ENCODE data around the gene NEK2.
"Not testable (repeated sequence)": the region's sequence is repeated elsewhere in the genome, so short reads cannot be mapped to it uniquely, and the experiment has no call there.

NEK2 gene

DNA sequence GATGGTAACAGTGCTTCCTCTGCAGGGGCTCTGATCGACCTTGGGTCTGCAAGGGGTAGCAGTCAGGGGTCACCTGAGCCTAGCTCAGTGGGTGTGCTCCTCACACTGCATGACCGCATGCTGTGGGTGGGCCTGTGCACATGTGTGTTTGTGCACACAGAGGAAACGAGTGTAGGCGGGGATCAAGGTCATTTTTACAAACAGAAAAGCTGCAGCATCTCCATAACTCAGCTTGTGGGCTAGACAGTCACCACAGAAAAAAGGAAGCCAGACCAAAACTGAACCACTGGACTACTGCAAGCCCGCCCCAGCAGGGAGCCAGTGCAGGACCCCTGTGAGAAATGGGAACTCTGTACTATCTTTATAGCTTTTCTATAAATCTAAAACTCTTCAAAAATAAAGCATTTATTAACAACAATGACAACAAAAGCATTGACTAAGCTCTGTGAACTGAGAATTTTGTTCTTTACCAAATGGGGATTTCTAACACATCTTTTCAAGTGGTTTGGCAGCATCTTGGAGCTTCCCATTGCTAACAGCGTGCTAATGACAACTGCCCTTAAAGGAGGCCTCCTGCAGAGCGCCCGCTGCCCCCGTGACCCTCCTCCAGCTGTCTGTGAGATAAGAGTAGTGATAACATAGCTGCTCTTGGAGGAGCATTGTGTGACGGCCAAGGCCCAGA lies 19.9 kb upstream of the NEK2 start:
- no peak for DNase-seq (ENCODE audit: low read depth in 1 of 2, low spot score in 1 of 2)

GRCh38 chr1:211693911-211694310 lies 18.5 kb upstream of the NEK2 start:
- DNase-seq (ENCODE audit: low read depth in 1 of 2, low spot score in 1 of 2), result not testable (repeated sequence)

- no peak for DNase-seq (ENCODE audit: low read depth in 1 of 2, low spot score in 1 of 2)
Observed at GRCh38 chr1:211688421-211688820, 13.0 kb upstream of the NEK2 start.

DNA sequence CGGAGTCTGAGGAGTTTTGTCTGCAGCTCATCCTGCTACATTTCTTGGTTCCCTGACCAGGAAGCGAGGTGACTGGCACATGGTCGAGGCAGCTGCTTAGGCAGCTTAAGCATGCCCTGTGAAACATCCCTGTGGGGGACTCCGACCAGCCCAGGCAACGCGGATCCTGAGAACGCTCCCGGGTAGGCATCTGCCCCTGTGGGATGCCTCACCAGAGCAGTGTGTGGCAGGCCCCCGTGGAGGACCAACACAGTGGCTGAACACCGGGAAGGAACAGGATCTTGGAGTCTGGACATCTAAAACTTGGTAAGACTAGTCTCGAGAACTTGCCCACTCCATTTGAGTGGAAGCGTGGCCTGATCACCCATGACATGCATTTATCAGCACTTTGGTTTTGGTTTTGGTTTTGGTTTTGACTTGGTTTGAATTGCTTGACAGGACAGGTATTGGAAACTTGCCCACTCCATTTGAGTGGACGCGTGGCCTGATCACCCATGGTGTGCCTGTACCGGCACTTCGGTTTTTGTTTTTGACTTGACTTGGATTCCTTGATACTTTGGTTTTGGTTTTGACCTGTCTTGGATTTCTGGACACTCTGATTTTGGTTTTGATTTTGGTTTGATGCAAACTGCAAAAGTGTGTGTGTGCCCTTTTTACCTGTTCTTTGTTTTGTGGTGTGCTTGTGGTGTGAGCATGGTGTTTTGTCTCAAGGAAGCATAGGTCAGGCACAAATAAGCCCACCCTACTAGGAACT lies 12.2 kb upstream of the NEK2 start:
- DNase-seq (ENCODE audit: low read depth in 1 of 2, low spot score in 1 of 2), result no peak

DNA sequence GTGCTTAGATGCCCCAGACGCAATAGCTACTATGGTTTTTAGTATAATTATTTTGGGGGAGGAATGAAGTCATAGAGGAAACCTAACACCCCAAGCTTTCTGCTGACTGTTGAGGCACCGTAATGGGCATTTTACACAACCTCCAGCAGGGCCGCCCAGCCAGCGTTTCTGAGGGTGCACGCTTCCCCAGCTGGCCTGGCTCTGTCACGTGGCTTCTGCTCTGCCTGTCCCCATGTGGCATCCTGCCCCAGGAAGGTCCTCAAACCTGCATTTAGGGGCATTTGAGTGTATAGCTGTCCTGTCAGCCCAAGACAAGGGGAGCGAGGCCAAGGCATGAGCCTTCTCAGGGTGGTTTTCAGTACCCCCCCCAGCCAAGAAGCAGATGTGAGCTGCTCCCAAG lies 10.4 kb upstream of the NEK2 start:
- DNase-seq (ENCODE audit: low read depth in 1 of 2, low spot score in 1 of 2), result no peak

DNA sequence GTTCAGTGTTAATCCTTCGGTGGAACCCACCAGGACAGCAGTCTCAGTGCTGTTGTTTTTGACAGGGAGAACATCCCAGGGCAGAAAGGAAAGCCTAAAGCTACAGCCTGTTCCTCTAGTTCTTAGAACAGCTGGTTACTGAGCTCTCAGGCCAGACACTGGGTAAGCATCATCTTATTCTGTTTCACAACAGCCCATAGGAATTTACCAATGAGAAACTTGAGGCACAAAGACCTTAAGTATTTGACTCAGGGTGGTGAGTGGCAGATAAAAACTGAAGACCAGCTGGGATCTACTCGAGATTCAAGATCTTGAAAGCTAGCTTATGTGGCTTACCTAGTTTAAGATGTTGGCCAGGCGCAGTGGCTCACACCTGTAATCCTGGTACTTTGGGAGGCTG lies 9.4 kb upstream of the NEK2 start:
- DNase-seq (ENCODE audit: low read depth in 1 of 2, low spot score in 1 of 2), result no peak

DNA sequence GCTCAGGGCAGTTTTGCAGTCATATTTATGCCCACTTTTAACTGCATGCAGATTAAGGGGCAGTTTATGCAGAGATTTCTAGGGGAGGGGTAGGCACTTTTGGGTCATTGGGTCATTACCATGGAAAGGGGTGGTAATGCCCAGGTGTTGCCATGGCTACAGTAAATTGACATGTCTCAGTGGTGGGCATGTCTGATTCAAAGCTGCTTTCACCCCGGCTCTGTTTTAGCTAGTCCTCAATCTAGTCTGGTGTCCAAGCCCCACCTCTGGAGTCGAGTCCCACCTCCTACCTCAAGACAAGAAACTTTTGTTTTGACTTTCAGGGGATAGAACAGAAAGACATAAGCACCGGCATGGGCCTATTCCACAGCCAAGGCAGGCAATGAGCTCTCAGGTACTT lies 8.9 kb upstream of the NEK2 start:
- no peak for DNase-seq (ENCODE audit: low read depth in 1 of 2, low spot score in 1 of 2)

DNA sequence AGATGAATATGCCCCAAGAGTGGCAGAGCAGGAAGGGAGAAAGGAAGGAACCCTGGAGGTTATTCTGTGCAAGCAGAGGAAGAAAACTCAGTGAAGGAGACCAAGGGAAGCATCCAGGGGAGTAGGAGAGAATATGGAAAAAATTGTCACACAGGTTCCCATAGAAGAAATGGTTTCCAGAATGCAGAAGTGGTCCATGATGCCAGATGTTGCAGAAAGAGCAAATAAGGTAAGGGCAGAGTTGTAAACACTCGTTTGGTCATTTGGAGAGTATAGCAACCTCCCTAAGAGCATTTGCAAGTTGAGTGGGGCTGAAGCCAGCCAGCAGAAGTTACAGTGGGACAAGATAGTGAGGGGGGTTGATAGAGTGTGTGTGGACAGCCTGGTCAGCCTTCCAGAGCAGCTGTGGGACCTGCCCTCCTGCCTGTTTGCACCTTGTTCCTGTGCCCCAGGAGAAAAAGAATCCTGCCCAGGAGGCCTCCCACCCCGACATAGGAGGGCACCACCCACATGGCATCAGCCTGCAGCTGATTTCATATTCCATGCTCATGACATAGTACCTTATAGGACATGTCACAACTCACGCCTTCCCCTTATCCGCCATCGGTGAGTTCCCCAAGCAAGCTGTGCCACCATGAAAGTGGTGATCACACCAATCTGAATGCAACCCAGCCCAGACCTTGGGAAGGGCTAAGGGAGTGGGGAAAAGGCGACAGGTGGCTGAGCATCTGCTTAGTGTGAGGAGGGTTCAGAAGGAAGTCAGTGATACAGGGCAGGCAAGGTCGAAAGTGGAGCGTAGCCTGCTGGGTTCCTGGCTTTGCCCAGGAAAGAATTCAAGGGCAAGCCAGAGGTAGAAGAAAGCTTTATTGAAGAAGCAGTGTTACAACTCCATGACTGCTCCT lies 8.2 kb upstream of the NEK2 start:
- DNase-seq (ENCODE audit: low read depth in 1 of 2, low spot score in 1 of 2), result no peak

GRCh38 chr1:211682186-211682585 lies 6.8 kb upstream of the NEK2 start:
- not testable (repeated sequence) for DNase-seq (ENCODE audit: low read depth in 1 of 2, low spot score in 1 of 2)

- DNase-seq (ENCODE audit: low read depth in 1 of 2, low spot score in 1 of 2), result peak; percentile 37 to 55
Observed at GRCh38 chr1:211680752-211681327, 5.4 kb upstream of the NEK2 start.

DNA sequence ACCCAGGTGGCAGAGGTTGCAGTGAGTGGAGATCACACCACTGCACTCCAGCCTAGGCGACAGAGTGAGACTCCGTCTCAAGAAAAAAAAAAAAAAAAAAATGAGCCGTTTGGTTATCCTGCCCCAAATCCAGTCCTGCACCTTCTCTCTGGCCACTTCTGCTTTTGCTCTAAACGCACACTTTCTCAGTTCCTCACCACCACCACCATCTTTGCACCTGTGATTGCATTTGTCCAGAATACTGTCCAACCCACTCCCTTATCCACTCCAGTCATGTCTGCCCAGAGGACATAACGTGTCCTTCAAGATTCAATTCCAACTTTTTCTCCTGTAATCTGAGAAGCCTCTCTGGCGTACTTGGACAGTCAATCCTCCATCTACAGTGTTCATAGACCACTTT lies 2.2 kb upstream of the NEK2 start:
- DNase-seq (ENCODE audit: low read depth in 1 of 2, low spot score in 1 of 2), result no peak

GRCh38 chr1:211676761-211677160 lies 1.3 kb upstream of the NEK2 start:
- no peak for DNase-seq (ENCODE audit: low read depth in 1 of 2, low spot score in 1 of 2)

- DNase-seq (ENCODE audit: low read depth in 1 of 2, low spot score in 1 of 2), result no peak
Observed at GRCh38 chr1:211676106-211676583, 724 bp upstream of the NEK2 start.

DNA sequence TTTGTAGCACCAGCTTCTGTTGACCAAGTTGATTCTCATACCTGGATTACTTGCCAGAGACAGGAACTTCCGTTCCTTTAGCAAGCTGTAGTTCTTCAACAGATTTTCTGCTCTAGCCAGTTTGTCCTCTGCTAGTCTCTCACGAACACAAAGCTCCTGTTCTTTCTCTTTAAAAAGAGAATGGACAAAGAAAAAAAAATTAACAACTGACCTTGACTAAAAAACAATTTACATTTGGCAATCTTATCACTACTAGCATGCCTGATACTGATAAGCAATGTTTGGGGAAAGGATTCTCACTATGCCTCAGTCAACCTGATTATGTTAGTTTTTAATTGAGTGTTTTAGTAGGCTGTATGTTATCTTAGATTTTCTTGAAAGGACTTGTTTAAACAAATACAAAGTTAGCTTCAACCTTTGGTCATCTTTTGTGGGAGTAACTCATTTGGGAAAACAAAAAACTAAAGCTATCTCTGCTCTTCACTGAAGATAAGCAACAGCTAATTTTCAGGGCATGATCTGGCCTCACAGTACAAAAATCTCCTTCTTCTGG lies 8.3 kb downstream of the NEK2 start:
- no peak for DNase-seq (ENCODE audit: low read depth in 1 of 2, low spot score in 1 of 2)

DNA sequence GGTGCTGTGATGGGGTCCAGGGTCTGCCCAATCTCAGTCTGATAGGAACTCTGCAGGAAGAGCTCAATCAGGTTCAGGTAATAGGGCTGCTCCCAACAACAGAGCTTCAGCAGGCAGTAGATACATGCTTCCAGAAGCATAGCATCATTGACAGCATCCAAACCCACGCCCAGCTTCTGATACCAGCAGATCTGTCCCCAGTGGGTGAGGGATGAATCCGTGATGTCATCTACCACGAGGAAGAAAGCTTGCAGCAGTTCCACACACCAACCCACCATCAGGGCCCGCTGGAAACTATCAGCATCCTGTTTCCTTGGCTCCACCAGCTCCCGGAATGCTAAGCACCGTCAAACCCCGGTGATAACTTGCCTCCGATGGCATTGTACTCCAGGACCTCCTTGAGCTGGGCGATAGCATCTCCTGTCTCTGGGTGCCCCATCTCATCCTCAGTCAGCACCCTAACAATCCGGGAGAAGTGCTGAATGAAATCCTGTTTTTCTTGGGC lies 14.7 kb downstream of the NEK2 start:
- DNase-seq (ENCODE audit: low read depth in 1 of 2, low spot score in 1 of 2), result no peak

GRCh38 chr1:211656728-211657127 lies 18.7 kb downstream of the NEK2 start:
- DNase-seq (ENCODE audit: low read depth in 1 of 2, low spot score in 1 of 2), result no peak

DNA sequence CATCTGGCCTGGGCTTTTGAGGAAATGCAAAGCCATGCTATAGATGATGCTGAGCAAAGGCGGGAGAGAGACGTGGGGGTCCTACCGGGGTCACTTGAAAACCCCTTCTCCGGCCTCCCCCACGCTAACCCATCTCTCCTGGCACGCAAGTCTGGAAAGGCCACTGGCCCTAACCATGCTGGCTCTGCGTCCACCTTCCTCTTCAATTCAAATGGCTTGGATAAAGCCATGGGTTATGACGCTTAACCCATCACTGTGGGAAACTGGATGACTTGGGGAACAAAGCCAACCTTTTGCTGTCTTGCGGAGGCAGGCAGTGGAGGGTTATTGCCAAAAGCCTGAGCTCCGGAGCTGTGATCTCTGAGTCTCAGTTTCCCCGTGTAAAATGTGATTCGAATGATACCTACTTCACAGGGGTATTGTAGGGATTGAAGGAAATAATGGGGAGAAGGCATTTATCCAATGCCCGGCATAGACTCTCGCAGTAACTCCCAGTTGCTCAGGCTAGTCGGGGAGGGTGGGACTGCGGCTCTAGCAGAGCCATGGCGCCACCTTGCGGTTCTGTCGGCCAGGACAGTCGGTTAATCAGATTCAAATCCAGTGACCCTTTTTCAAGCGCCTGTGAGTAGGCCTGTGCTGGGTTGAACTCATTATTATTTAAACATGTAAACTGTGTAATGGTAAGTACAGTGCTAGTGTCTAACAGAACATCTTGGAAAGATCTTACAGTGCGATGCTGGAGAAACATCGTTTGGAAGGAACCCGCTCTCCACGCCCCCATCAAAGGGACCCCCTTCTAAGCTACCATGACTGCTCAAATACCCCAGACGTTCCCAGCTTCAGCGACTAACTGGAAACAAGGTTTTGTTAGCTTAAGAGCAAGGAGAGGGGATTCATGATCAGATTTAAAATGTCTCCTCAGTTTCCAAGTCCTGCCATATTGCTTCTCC lies 20.3 kb downstream of the NEK2 start:
- DNase-seq (ENCODE audit: low read depth in 1 of 2, low spot score in 1 of 2), result peak; percentile 61 to 70

DNA sequence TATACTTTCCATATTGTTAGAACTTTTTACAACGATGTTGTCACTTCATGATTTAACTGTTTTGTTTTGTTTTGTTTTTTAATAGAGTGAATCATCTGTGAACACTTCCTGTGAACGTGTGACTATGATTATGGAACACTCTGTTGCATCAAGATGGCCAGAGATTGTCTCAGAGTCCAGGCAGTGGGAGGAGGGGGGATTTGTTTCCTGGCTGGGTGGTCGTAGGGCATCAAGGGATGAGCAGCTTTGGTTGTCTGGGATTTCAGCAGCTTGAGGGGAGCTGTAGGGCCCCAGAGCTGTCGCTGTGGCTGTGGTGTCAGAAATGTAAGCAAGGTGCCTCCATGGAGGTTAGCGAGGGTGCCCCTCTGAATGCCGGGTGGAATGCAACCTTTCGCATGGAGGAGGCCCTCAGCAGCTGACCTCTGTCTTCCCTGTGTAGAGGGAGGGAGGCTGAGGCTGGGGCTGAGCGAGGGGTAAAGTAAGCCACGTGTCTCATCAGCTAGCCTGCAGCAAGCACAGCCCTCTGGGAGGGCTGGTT lies 21.4 kb downstream of the NEK2 start:
- DNase-seq (ENCODE audit: low read depth in 1 of 2, low spot score in 1 of 2), result no peak

DNA sequence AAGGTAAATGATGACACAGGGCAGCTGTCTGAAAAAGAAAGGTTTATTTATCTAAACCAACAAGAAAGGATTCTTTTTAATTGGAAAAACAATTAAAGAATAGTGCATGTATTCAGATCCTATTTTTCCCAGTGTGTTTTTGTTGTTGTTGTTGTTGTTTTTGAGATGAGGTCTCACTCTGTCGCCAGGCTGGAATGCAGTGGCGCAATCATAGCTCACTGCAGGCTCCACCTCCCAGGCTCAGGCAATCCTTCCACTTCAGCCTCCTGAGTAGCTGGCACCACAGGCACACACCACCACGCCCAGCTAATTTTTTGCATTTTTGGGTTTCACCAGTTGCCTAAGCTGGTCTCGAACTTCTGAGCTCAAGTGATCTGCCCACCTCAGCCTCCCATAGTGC lies 22.1 kb downstream of the NEK2 start:
- DNase-seq (ENCODE audit: low read depth in 1 of 2, low spot score in 1 of 2), result no peak

Measured in activated T-helper 1 cell treated with anti-CD3 and anti-CD28 coated beads, Interleukin-2, amount 50 U/mL, for 16 hours (primary cell).